ENCODE results near the gene BBOX1.

Gene BBOX1

GRCh38 chr11:27025312-27025955 lies 15.2 kb upstream of the BBOX1 start:
- DNase-seq (ENCODE audit: low read depth in 2 of 2, low spot score in 1 of 2): no peak

GRCh38 chr11:27025957-27026733 lies 14.5 kb upstream of the BBOX1 start:
- DNase-seq (ENCODE audit: low read depth in 2 of 2, low spot score in 1 of 2): no peak

GRCh38 chr11:27028561-27028965 lies 12.1 kb upstream of the BBOX1 start:
- no peak for DNase-seq (ENCODE audit: low read depth in 2 of 2, low spot score in 1 of 2)

- no peak for DNase-seq (ENCODE audit: low read depth in 2 of 2, low spot score in 1 of 2)
Measured at GRCh38 chr11:27029966-27030365, 10.6 kb upstream of the BBOX1 start.

GRCh38 chr11:27031754-27032153 lies 8.9 kb upstream of the BBOX1 start:
- no peak for DNase-seq (ENCODE audit: low read depth in 2 of 2, low spot score in 1 of 2)

GRCh38 chr11:27039873-27040272 lies 742 bp upstream of the BBOX1 start:
- DNase-seq (ENCODE audit: low read depth in 2 of 2, low spot score in 1 of 2): no peak

GRCh38 chr11:27041141-27041899 lies 705 bp downstream of the BBOX1 start:
- DNase-seq (ENCODE audit: low read depth in 2 of 2, low spot score in 1 of 2): no peak

GRCh38 chr11:27046956-27047355 lies 6.3 kb downstream of the BBOX1 start:
- DNase-seq (ENCODE audit: low read depth in 2 of 2, low spot score in 1 of 2): no peak

- no peak for DNase-seq (ENCODE audit: low read depth in 2 of 2, low spot score in 1 of 2)
Measured at GRCh38 chr11:27052668-27053067, 12.1 kb downstream of the BBOX1 start.

GRCh38 chr11:27055065-27055682 lies 14.6 kb downstream of the BBOX1 start:
- no peak for DNase-seq (ENCODE audit: low read depth in 2 of 2, low spot score in 1 of 2)

- no peak for DNase-seq (ENCODE audit: low read depth in 2 of 2, low spot score in 1 of 2)
Measured at GRCh38 chr11:27057091-27057780, 16.6 kb downstream of the BBOX1 start.

GRCh38 chr11:27058456-27058855 lies 17.8 kb downstream of the BBOX1 start:
- DNase-seq (ENCODE audit: low read depth in 2 of 2, low spot score in 1 of 2): no peak

- no peak for DNase-seq (ENCODE audit: low read depth in 2 of 2, low spot score in 1 of 2)
Measured at GRCh38 chr11:27059431-27059830, 18.8 kb downstream of the BBOX1 start.

GRCh38 chr11:27060816-27061460 lies 20.3 kb downstream of the BBOX1 start:
- DNase-seq (ENCODE audit: low read depth in 2 of 2, low spot score in 1 of 2): no peak

GRCh38 chr11:27061461-27061821 lies 20.8 kb downstream of the BBOX1 start:
- no peak for DNase-seq (ENCODE audit: low read depth in 2 of 2, low spot score in 1 of 2)

- no peak for DNase-seq (ENCODE audit: low read depth in 2 of 2, low spot score in 1 of 2)
Measured at GRCh38 chr11:27064086-27064485, 23.5 kb downstream of the BBOX1 start.

GRCh38 chr11:27075192-27075591 lies 34.6 kb downstream of the BBOX1 start:
- DNase-seq (ENCODE audit: low read depth in 2 of 2, low spot score in 1 of 2): no peak

- no peak for DNase-seq (ENCODE audit: low read depth in 2 of 2, low spot score in 1 of 2)
Measured at GRCh38 chr11:27075655-27076054, 35.0 kb downstream of the BBOX1 start.

- no peak for DNase-seq (ENCODE audit: low read depth in 2 of 2, low spot score in 1 of 2)
Measured at GRCh38 chr11:27076121-27076589, 35.5 kb downstream of the BBOX1 start.

GRCh38 chr11:27081056-27081455 lies 40.4 kb downstream of the BBOX1 start:
- no peak for DNase-seq (ENCODE audit: low read depth in 2 of 2, low spot score in 1 of 2)

Data from stimulated activated CD8-positive, alpha-beta memory T cell treated with anti-CD3 and anti-CD28 coated beads, Interleukin-4, amount 100 ng/mL, for 1 hour (primary cell).